Neuronal stem cell (in vitro differentiated cells): ENCODE data around the gene OR12D3. TPM values are rescaled to one million over a fixed set of nuclear protein-coding genes. Genes with fewer than 3 reads are reported as not detected.

Experiments
- DNase-seq: peaks from one replicate; pipeline ENCODE4 v3.0.0-alpha.2; 2013; ENCODE audit warnings: low spot score
- H2AFZ ChIP-seq: one replicate; pipeline ENCODE4 v1.6.1; 2013; ENCODE audit warnings: mild to moderate bottlenecking, low read length, inconsistent platforms
- H2AK5ac ChIP-seq: 2 replicates; pipeline ENCODE4 v1.6.1; 2013; ENCODE audit warnings: low read depth, mild to moderate bottlenecking, inconsistent platforms, low read length, moderate library complexity, mixed read lengths
- H2BK120ac ChIP-seq: 2 replicates; pipeline ENCODE4 v1.6.1; 2013; ENCODE audit warnings: low read depth, mild to moderate bottlenecking, inconsistent platforms, low read length, moderate library complexity, mixed read lengths
- H2BK12ac ChIP-seq: one replicate; pipeline ENCODE4 v1.6.1; 2013; ENCODE audit warnings: low read length, inconsistent platforms
- H2BK15ac ChIP-seq: 2 replicates; pipeline ENCODE4 v1.6.1; 2013; ENCODE audit warnings: mild to moderate bottlenecking, low read length, inconsistent platforms, mixed read lengths
- H2BK5ac ChIP-seq: one replicate; pipeline ENCODE4 v1.6.1; 2013; ENCODE audit warnings: inconsistent platforms, mild to moderate bottlenecking, low read length, moderate library complexity
- H3K14ac ChIP-seq: one replicate; pipeline ENCODE4 v1.6.1; 2013; ENCODE audit warnings: low read length, inconsistent platforms
- H3K18ac ChIP-seq: 2 replicates; pipeline ENCODE4 v1.6.1; 2013; ENCODE audit warnings: low read length, inconsistent platforms
- H3K23ac ChIP-seq: 2 replicates; pipeline ENCODE4 v1.6.1; 2013; ENCODE audit warnings: low read depth, mild to moderate bottlenecking, mixed read lengths, low read length, inconsistent platforms; ENCODE audit not compliant: poor library complexity
- H3K27ac ChIP-seq: replicated peaks from 3 replicates; pipeline ENCODE4 v1.5.1; 2013; ENCODE audit warnings: low read length, inconsistent platforms
- H3K27me3 ChIP-seq, 3 experiments: 2 replicates each; pipeline ENCODE4 v1.6.1; 2013; ENCODE audit warnings: low read length in 3 of 3, mild to moderate bottlenecking in 2 of 3, inconsistent platforms in 1 of 3, low read depth in 1 of 3, mixed read lengths in 1 of 3, moderate library complexity in 1 of 3; ENCODE audit not compliant: control insufficient read depth in 3 of 3, insufficient read depth in 3 of 3
- H3K36me3 ChIP-seq, 2 donors: replicated peaks in 1 of 2; 2 replicates each; pipeline ENCODE4 v1.6.1; 2013; ENCODE audit warnings: low read length in 2 of 2; ENCODE audit not compliant: control insufficient read depth in 2 of 2, insufficient read depth in 2 of 2
- H3K4ac ChIP-seq: 2 replicates; pipeline ENCODE4 v1.6.1; 2013; ENCODE audit warnings: inconsistent platforms, mild to moderate bottlenecking, low read length, moderate library complexity
- H3K4me1 ChIP-seq, 2 donors: 1 replicate in 1 of 2; 2 replicates in 1 of 2; pipeline ENCODE4 v1.6.1; 2013; ENCODE audit warnings: low read length in 2 of 2, low read depth in 1 of 2; ENCODE audit not compliant: control insufficient read depth in 2 of 2, insufficient read depth in 1 of 2
- H3K4me2 ChIP-seq: one replicate; pipeline ENCODE4 v1.6.1; 2013; ENCODE audit warnings: mild to moderate bottlenecking, low read length, inconsistent platforms; ENCODE audit not compliant: insufficient read depth, poor library complexity, severe bottlenecking
- H3K4me3 ChIP-seq, 2 donors: 2 replicates each; pipeline ENCODE4 v1.5.1; 2013; ENCODE audit warnings: low read length in 2 of 2, mild to moderate bottlenecking in 2 of 2, inconsistent platforms in 1 of 2, moderate library complexity in 1 of 2
- H3K79me1 ChIP-seq: one replicate; pipeline ENCODE4 v1.6.1; 2013; ENCODE audit warnings: low read depth, mild to moderate bottlenecking, inconsistent platforms, low read length, moderate library complexity
- H3K9ac ChIP-seq: one replicate; pipeline ENCODE4 v1.6.1; 2013; ENCODE audit warnings: mild to moderate bottlenecking, low read depth, low read length, inconsistent platforms; ENCODE audit not compliant: poor library complexity
- H3K9me3 ChIP-seq, 2 donors: replicated peaks in 1 of 2; 2 replicates each; pipeline versions ENCODE3 to v1.6.1; 2013; ENCODE audit warnings: low read length in 2 of 2, mild to moderate bottlenecking in 2 of 2, inconsistent platforms in 1 of 2, low read depth in 1 of 2, mixed read lengths in 1 of 2, moderate library complexity in 1 of 2; ENCODE audit not compliant: control insufficient read depth in 2 of 2, insufficient read depth in 1 of 2
- H4K8ac ChIP-seq: one replicate; pipeline ENCODE4 v1.6.1; 2013; ENCODE audit warnings: low read depth, mild to moderate bottlenecking, inconsistent platforms, low read length, moderate library complexity
- H4K91ac ChIP-seq: one replicate; pipeline ENCODE4 v1.6.1; 2013; ENCODE audit warnings: low read length, low read depth, mild to moderate bottlenecking, inconsistent platforms; ENCODE audit not compliant: poor library complexity
- WGBS, 2 donors: extraction: QIAGEN DNeasy Blood & Tissue Kit; methylation state at CpG; one replicate each; pipeline ENCODE4 v1.1.7; 2013; ENCODE audit warnings: missing lambda C conversion rate in 2 of 2, mixed read lengths in 1 of 2; ENCODE audit not compliant: insufficient read length in 2 of 2, insufficient replicate concordance in 1 of 2; ENCODE audit errors: extremely low coverage in 2 of 2; 5-methylcytosine and 5-hydroxymethylcytosine counted together
- polyA plus RNA-seq, 2 experiments: library from polyadenylated mRNA; stranded (reverse); fragments of 200-250 nt; gene quantifications; one replicate each; pipeline ENCODE4 v1.2.3, GENCODE V29; 2013

Gene OR12D3
- polyA plus RNA-seq (2013, experiment 1 of 2): not detected
- polyA plus RNA-seq (2013, experiment 2 of 2): not detected

- H3K4ac ChIP-seq: no peak within 1 kb of the TSS
- H4K91ac ChIP-seq: no peak within 1 kb of the TSS
- no peak within 1 kb of the TSS for H2BK12ac ChIP-seq
- no peaks in the 10 kb centered on the region for H3K36me3 ChIP-seq
- no peak within 1 kb of the TSS for H2AFZ ChIP-seq
- no peak within 1 kb of the TSS for H2AK5ac ChIP-seq
- H3K14ac ChIP-seq: no peak within 1 kb of the TSS
- H3K27ac ChIP-seq: no peak within 1 kb of the TSS
- no peak within 1 kb of the TSS for H3K4me3 ChIP-seq
- H3K9ac ChIP-seq: no peak within 1 kb of the TSS
- H2BK120ac ChIP-seq: no peak within 1 kb of the TSS
- no peak within 1 kb of the TSS for H3K23ac ChIP-seq
- H3K18ac ChIP-seq: no peak within 1 kb of the TSS
- H3K9me3 ChIP-seq: no peaks in the 10 kb centered on the region
- DNase-seq: no peak
- WGBS, 2 donors: no CpG with 5 or more reads among the region's 1 CpG
- no peak within 1 kb of the TSS for H2BK15ac ChIP-seq
- no peak within 1 kb of the TSS for H4K8ac ChIP-seq
- H3K79me1 ChIP-seq: no peaks in the 10 kb centered on the region
- H3K4me2 ChIP-seq: no peak within 1 kb of the TSS
- no peaks in the 10 kb centered on the region for H3K4me1 ChIP-seq
- H2BK5ac ChIP-seq: no peak within 1 kb of the TSS
- H3K27me3 ChIP-seq: no peaks in the 10 kb centered on the region
Measured at GRCh38 chr6:29375191-29375590, at the start of gene OR12D3. TSS of gene OR12D3 (minus strand) at chr6:29375291. CDS start at chr6:29375287, 4 bp downstream.

DNA sequence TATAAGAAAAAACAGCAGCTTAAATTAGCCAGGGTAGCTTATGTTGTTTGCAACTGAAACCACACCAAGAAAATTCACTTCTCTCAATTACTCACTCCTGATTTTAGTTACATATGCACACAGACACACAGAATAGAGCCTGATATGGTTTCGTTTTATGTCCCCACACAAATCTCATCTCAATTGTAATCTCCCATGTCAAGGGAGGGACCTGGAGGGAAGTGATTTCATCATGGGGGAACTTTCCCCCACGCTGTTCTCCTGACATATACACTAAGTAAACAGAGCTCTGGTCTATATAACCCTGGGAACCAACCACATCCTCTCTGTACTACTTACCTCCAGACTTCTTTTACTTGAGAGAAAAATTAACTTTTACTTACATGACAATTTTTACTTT lies 49.5 kb upstream of the OR12D3 start:
- Histone ChIP-seq H3K9me3 (no peaks in the 10 kb centered on the region), H3K27me3 (no peaks in the 10 kb centered on the region), H3K79me1 (no peaks in the 10 kb centered on the region), H2AK5ac (no peak overlapping the region), H3K4me2 (no peak overlapping the region), H3K4me3 (no peak overlapping the region), H4K91ac (no peak overlapping the region), H3K23ac (no peak overlapping the region), H3K4me1 (peaks cover 0 to 2% of the 10 kb centered on the region in 2 donors), H3K9ac (no peak overlapping the region), H3K27ac (no peak overlapping the region), H2BK5ac (no peak overlapping the region), H3K14ac (no peak overlapping the region), H2BK15ac (no peak overlapping the region), H2BK120ac (no peak overlapping the region), H2AFZ (no peak overlapping the region), H2BK12ac (no peak overlapping the region), H3K36me3 (no peaks in the 10 kb centered on the region), H3K4ac (no peak overlapping the region), H3K18ac (no peak overlapping the region), H4K8ac (no peak overlapping the region)
- WGBS, 2 donors: no CpG with 5 or more reads among the region's 2 CpGs
- no peak for DNase-seq

DNA sequence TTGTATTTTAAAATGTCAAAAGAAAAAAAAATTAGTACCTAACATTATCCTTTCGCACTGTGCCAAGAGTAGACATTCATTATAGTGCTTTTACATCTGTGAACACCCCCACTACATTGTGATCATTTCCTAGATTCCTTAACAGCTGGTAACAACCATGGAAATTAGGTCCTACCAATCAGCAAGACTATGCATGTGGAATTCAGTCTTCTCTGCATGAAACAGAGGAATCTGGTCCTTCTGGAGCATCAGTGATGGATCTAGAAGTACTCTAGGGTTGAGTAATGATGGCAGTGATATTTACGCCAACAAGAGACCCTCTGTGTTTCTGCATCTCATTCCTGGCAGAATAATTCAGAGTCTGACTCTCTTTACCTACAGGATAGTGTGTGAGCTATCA lies 49.1 kb upstream of the OR12D3 start:
- Histone ChIP-seq H3K9ac (no peak overlapping the region), H3K36me3 (no peaks in the 10 kb centered on the region), H3K23ac (no peak overlapping the region), H3K18ac (no peak overlapping the region), H3K4ac (no peak overlapping the region), H3K14ac (no peak overlapping the region), H2AFZ (no peak overlapping the region), H4K8ac (no peak overlapping the region), H3K27me3 (no peaks in the 10 kb centered on the region), H3K9me3 (no peaks in the 10 kb centered on the region), H2BK120ac (no peak overlapping the region), H3K4me3 (no peak overlapping the region), H2BK15ac (no peak overlapping the region), H2AK5ac (no peak overlapping the region), H4K91ac (no peak overlapping the region), H2BK5ac (no peak overlapping the region), H2BK12ac (no peak overlapping the region), H3K79me1 (no peaks in the 10 kb centered on the region), H3K4me1 (peaks cover 0 to 2% of the 10 kb centered on the region in 2 donors), H3K27ac (no peak overlapping the region), H3K4me2 (no peak overlapping the region)
- no peak for DNase-seq
- no CpG with 5 or more reads among the region's 2 CpGs for WGBS, 2 donors

GRCh38 chr6:29419516-29419915 lies 44.4 kb upstream of the OR12D3 start:
- H3K4me3 ChIP-seq: no peak overlapping the region
- H2AK5ac ChIP-seq: no peak overlapping the region
- H3K14ac ChIP-seq: no peak overlapping the region
- no peak overlapping the region for H3K23ac ChIP-seq
- WGBS, 2 donors: no CpG with 5 or more reads among the region's 3 CpGs
- H2BK120ac ChIP-seq: no peak overlapping the region
- no peak for DNase-seq
- no peak overlapping the region for H3K4me2 ChIP-seq
- H3K9me3 ChIP-seq: no peaks in the 10 kb centered on the region
- no peak overlapping the region for H2BK12ac ChIP-seq
- H3K36me3 ChIP-seq: no peaks in the 10 kb centered on the region
- no peaks in the 10 kb centered on the region for H3K79me1 ChIP-seq
- H2AFZ ChIP-seq: no peak overlapping the region
- H4K91ac ChIP-seq: no peak overlapping the region
- H3K27ac ChIP-seq: no peak overlapping the region
- H4K8ac ChIP-seq: no peak overlapping the region
- H3K4ac ChIP-seq: no peak overlapping the region
- H3K27me3 ChIP-seq: no peaks in the 10 kb centered on the region
- no peak overlapping the region for H3K9ac ChIP-seq
- no peak overlapping the region for H2BK5ac ChIP-seq
- peaks cover 0 to 2% of the 10 kb centered on the region in 2 donors for H3K4me1 ChIP-seq
- no peak overlapping the region for H2BK15ac ChIP-seq
- H3K18ac ChIP-seq: no peak overlapping the region
